GM12875 (cell line): ENCODE results near the gene KRTDAP.
"Not testable (repeated sequence)": the region's sequence is repeated elsewhere in the genome, so short reads cannot be mapped to it uniquely, and the experiment has no call there.

Experiments
- H3K4me3 ChIP-seq: one replicate; pipeline ENCODE4 v1.5.1; 2011; ENCODE audit warnings: low read depth, low read length, control low read depth
- TF ChIP-seq, protein P1 (sequence below): IDR thresholded peaks from 2 replicates; pipeline ENCODE4 v1.5.1; 2011; ENCODE audit warnings: low read depth, mild to moderate bottlenecking, control low read depth, inconsistent platforms, low read length, moderate library complexity, borderline replicate concordance; ENCODE audit not compliant: insufficient read depth

KRTDAP gene

GRCh38 chr19:35470128-35470527 is 20.1 kb downstream of the KRTDAP start:
- H3K4me3 ChIP-seq, result no peak overlapping the region
- TF ChIP-seq, protein P1, sequence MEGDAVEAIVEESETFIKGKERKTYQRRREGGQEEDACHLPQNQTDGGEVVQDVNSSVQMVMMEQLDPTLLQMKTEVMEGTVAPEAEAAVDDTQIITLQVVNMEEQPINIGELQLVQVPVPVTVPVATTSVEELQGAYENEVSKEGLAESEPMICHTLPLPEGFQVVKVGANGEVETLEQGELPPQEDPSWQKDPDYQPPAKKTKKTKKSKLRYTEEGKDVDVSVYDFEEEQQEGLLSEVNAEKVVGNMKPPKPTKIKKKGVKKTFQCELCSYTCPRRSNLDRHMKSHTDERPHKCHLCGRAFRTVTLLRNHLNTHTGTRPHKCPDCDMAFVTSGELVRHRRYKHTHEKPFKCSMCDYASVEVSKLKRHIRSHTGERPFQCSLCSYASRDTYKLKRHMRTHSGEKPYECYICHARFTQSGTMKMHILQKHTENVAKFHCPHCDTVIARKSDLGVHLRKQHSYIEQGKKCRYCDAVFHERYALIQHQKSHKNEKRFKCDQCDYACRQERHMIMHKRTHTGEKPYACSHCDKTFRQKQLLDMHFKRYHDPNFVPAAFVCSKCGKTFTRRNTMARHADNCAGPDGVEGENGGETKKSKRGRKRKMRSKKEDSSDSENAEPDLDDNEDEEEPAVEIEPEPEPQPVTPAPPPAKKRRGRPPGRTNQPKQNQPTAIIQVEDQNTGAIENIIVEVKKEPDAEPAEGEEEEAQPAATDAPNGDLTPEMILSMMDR, result no peak

DNA sequence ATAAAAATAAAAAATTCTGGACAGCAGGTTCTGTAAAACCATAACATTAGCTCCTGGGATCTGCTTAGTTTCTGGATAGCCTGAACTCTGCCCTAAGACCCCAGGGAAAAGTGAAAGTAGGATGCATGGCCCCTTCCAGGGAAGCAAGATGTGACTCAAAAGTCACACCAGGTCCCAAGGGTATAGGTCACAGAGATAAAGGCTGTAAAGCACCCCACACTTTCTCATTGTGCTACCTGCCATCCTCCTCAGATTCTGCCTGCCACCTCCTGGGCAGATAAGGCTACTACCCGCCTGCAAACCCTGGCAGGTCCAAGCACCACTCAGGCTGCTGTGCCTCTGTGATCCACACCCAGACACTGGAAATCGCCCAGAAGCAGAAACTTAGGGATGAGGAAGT is 21.6 kb downstream of the KRTDAP start:
- TF ChIP-seq, protein P1, result peak; percentile 87
- no peak overlapping the region for H3K4me3 ChIP-seq

GRCh38 chr19:35466259-35466658 is 24.0 kb downstream of the KRTDAP start:
- TF ChIP-seq, protein P1, result no peak
- H3K4me3 ChIP-seq, result no peak overlapping the region

DNA sequence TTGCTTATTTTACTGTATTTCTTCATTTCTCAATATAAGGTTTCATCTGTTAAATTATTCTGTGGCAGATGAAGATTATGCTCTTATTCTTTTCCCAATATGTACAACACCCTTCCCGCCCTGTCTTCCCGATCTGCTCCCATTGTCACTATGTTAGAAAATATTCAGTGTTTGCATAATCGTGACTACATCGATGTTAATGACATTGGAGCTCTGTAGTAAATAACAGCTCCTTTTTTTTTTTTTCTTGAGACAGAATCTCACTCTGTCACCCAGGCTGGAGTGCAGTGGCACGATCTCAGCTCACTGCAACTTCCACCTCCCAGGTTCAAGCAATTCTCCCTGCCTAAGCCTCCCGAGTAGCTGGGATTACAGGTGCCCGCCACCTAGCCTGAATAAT is 27.3 kb downstream of the KRTDAP start:
- not testable (repeated sequence) for H3K4me3 ChIP-seq

- TF ChIP-seq, protein P1, result no peak
- no peak overlapping the region for H3K4me3 ChIP-seq
Measured at GRCh38 chr19:35462476-35462953, 27.7 kb downstream of the KRTDAP start.

DNA sequence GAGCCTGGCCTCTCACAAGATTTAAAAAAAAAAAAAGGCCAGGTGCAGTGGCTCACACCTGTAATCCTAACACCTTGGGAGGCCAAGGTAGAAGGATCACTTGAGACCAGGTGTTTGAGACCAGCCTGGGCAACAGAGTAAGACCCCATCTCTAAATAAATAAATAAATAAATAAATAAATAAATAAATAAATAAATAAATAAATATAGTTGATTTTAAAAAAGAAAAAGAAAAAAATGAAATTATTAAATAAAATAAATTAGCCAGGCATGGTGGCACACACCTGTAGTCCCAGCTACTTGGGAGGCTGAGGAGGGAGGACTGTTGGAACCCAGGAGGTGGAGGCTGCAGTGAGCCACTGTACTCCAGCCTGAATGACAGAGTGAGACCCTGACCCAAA is 28.5 kb downstream of the KRTDAP start:
- H3K4me3 ChIP-seq, result not testable (repeated sequence)

DNA sequence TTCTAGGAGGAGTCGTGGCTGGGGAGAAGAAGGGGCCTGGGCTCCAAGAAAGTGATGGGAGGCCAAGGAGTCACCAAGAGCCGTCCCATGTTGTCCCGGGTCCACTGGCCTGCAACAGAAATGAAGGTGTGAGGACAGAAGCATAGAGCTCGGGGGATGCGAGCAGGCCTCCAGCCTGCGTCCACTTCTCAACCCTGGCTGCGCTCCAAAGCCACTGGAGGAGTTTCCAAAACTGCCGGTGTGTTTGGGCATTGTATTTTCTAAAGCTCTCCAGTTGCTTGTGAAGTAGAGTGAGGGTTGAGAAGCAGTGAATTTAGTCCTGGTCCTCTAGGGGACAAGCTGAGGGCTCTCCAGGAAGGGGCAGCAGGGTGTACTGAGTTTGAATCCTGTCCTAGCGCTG is 29.2 kb downstream of the KRTDAP start:
- TF ChIP-seq, protein P1, result no peak

GRCh38 chr19:35460608-35461007 is 29.7 kb downstream of the KRTDAP start:
- H3K4me3 ChIP-seq, result no peak overlapping the region
- TF ChIP-seq, protein P1, result no peak

More for the DNA sequence above, 29.2 kb downstream of the KRTDAP start:
- no peak overlapping the region for H3K4me3 ChIP-seq
